GM23248 (cell line): ENCODE results near the gene CREBL2. TPM values are rescaled to one million over a fixed set of nuclear protein-coding genes. Genes with fewer than 3 reads are reported as not detected.
A peak's percentile ranks its signal among the peaks of the same experiment; 100 is the strongest.

Source experiments
- DNase-seq: peaks from one replicate; pipeline ENCODE4 v3.0.0-alpha.2; 2015
- H2AFZ ChIP-seq: fragments of 200-600 bp; sonication (generic); 2 replicates; pipeline ENCODE4 v1.6.1; 2016; ENCODE audit warnings: antibody characterized with exemption
- H3F3A ChIP-seq: fragments of 200-600 bp; sonication (generic); 2 replicates; pipeline ENCODE4 v1.6.1; 2016; ENCODE audit warnings: mild to moderate bottlenecking, antibody characterized with exemption, mixed run types; ENCODE audit not compliant: insufficient read depth
- H3K27ac ChIP-seq: fragments of 200-600 bp; sonication (generic); 2 replicates; pipeline ENCODE4 v1.5.1; 2016; ENCODE audit warnings: mild to moderate bottlenecking
- H3K27me3 ChIP-seq: fragments of 200-600 bp; sonication (generic); replicated peaks from 2 replicates; pipeline ENCODE4 v1.6.1; 2016; ENCODE audit warnings: mild to moderate bottlenecking; ENCODE audit not compliant: insufficient read depth
- H3K36me3 ChIP-seq: fragments of 200-600 bp; sonication (generic); 2 replicates; pipeline ENCODE4 v1.6.1; 2016; ENCODE audit warnings: low read depth, mild to moderate bottlenecking
- H3K4me1 ChIP-seq: fragments of 200-600 bp; sonication (generic); 2 replicates; pipeline ENCODE4 v1.6.1; 2016; ENCODE audit warnings: mild to moderate bottlenecking; ENCODE audit not compliant: insufficient read depth
- H3K4me2 ChIP-seq: fragments of 200-600 bp; sonication (generic); one replicate; pipeline ENCODE4 v1.6.1; 2016; ENCODE audit warnings: mild to moderate bottlenecking; ENCODE audit not compliant: unreplicated experiment
- H3K4me3 ChIP-seq: fragments of 200-600 bp; sonication (generic); 2 replicates; pipeline ENCODE4 v1.5.1; 2016; ENCODE audit warnings: mild to moderate bottlenecking
- H3K79me2 ChIP-seq: fragments of 200-600 bp; sonication (generic); 2 replicates; pipeline ENCODE4 v1.6.1; 2016; ENCODE audit warnings: mild to moderate bottlenecking; ENCODE audit not compliant: insufficient read depth
- H3K9ac ChIP-seq: fragments of 200-600 bp; sonication (generic); 2 replicates; pipeline ENCODE4 v1.6.1; 2016; ENCODE audit warnings: mild to moderate bottlenecking
- H3K9me2 ChIP-seq: fragments of 200-600 bp; sonication (generic); 2 replicates; pipeline ENCODE4 v1.6.1; 2016; ENCODE audit warnings: mixed run types, mild to moderate bottlenecking, moderate library complexity; ENCODE audit not compliant: insufficient read depth
- H3K9me3 ChIP-seq: fragments of 200-600 bp; sonication (generic); one replicate; pipeline ENCODE4 v1.6.1; 2017; ENCODE audit warnings: low read depth
- H4K20me1 ChIP-seq: fragments of 200-600 bp; sonication (generic); 2 replicates; pipeline ENCODE4 v1.6.0; 2016; ENCODE audit not compliant: insufficient read depth
- EZH2 ChIP-seq: fragments of 200-600 bp; sonication (generic); IDR thresholded peaks from 2 replicates; pipeline ENCODE4 v1.6.1; 2018; ENCODE audit warnings: antibody characterized with exemption, mild to moderate bottlenecking; ENCODE audit not compliant: insufficient read depth, poor library complexity, severe bottlenecking
- EZH2phosphoT487 ChIP-seq: fragments of 200-600 bp; sonication (generic); IDR thresholded peaks from 2 replicates; pipeline ENCODE4 v1.6.1; 2018; ENCODE audit warnings: antibody characterized with exemption, moderate library complexity, mild to moderate bottlenecking, low read depth; ENCODE audit not compliant: insufficient read depth
- WGBS, 2 experiments: methylation state at CpG; one replicate each; pipeline ENCODE4 v1.1.6; 2015 to 2017; ENCODE audit warnings: low lambda C conversion rate in 2 of 2, low coverage in 1 of 2; ENCODE audit errors: missing lambda C conversion rate in 2 of 2; 5-methylcytosine and 5-hydroxymethylcytosine counted together
- in situ Hi-C: fragments of 300-500 bp; cut with MboI; formaldehyde crosslinking; loops from 2 replicates; pipeline ENCODE4 v1.15.0; 2020
- polyA plus RNA-seq: library from polyadenylated mRNA; unstranded; fragments of >200 nt; fragmentation: Nextera tagmentation; extraction: Ambion mirVana; gene quantifications from 2 replicates; pipeline ENCODE4 v1.2.1, GENCODE V29; 2016
- total RNA-seq: library from RNA; depleted of rRNA; stranded (reverse); fragments of >200 nt; shearing (Covaris generic); gene quantifications from 2 replicates; pipeline ENCODE4 v1.2.3, GENCODE V29; 2014; rRNA removed

The CREBL2 gene
- total RNA-seq, result 38.4 and 41.4 TPM in 2 replicates
- 23.4 and 25.4 TPM in 2 replicates for polyA plus RNA-seq

- H3K79me2 ChIP-seq, result peaks cover 39% of the 10 kb centered on the region
- peaks cover 15% of the 10 kb centered on the region for H3F3A ChIP-seq
- no peaks in the 10 kb centered on the region for H3K27me3 ChIP-seq
- H3K9me3 ChIP-seq, result no peaks in the 10 kb centered on the region
- TF ChIP-seq EZH2phosphoT487, result no peak
- TF ChIP-seq EZH2, result no peak
- peak within 1 kb of the TSS; percentile 81 for H3K4me3 ChIP-seq
- peak within 1 kb of the TSS; percentile 91 for H2AFZ ChIP-seq
- H3K9ac ChIP-seq, result peak within 1 kb of the TSS; percentile 92
- peaks cover 25% of the 10 kb centered on the region for H3K4me1 ChIP-seq
- peak; percentile 96 for DNase-seq
- H4K20me1 ChIP-seq, result no peaks in the 10 kb centered on the region
- 1 to 2% methylated on average over 50 to 51 of the region's 51 CpGs for WGBS, 2 experiments
- no peaks in the 10 kb centered on the region for H3K36me3 ChIP-seq
- H3K9me2 ChIP-seq, result no peaks in the 10 kb centered on the region; the same call in 1 of the 2 replicates
- H3K27ac ChIP-seq, result peak within 1 kb of the TSS; percentile 96
- in situ Hi-C loops, result no loop called here
- peak within 1 kb of the TSS; percentile 84 for H3K4me2 ChIP-seq
Measured at GRCh38 chr12:12611512-12612306, at the start of gene CREBL2. CREBL2 (plus strand) TSS chr12:12611876; CDS start chr12:12612173, 297 bp downstream.

- no peaks in the 10 kb centered on the region for H3K9me3 ChIP-seq
- no peaks in the 10 kb centered on the region for H3K36me3 ChIP-seq
- peak overlapping the region; percentile 77 for H3K27ac ChIP-seq
- in situ Hi-C loops, result no loop called here
- peak overlapping the region; percentile 98 for H3K4me2 ChIP-seq
- H3K9me2 ChIP-seq, result no peaks in the 10 kb centered on the region
- H3K9ac ChIP-seq, result peak overlapping the region; percentile 90
- TF ChIP-seq EZH2phosphoT487 (no peak), EZH2 (no peak)
- H3K4me1 ChIP-seq, result peaks cover 9% of the 10 kb centered on the region; the same call in 1 of the 2 replicates
- no peaks in the 10 kb centered on the region for H3K27me3 ChIP-seq
- H2AFZ ChIP-seq, result peak overlapping the region; percentile 82
- WGBS, 2 experiments, result 1% methylated on average over 18 to 45 of the region's 45 CpGs
- peaks cover 11% of the 10 kb centered on the region for H3F3A ChIP-seq
- H3K4me3 ChIP-seq, result peak overlapping the region; percentile 86
- H4K20me1 ChIP-seq, result no peaks in the 10 kb centered on the region
- peak; percentile 69 for DNase-seq
- H3K79me2 ChIP-seq, result peaks cover 29% of the 10 kb centered on the region
Measured at GRCh38 chr12:12562016-12562483, 49.6 kb upstream of the CREBL2 start.

- Histone ChIP-seq H3K27ac (peak within 1 kb of the TSS; percentile 77), H4K20me1 (no peaks in the 10 kb centered on the region), H3K79me2 (peaks cover 29% of the 10 kb centered on the region), H3K9ac (peak within 1 kb of the TSS; percentile 90), H3F3A (peaks cover 11% of the 10 kb centered on the region), H3K4me1 (peaks cover 9% of the 10 kb centered on the region; the same call in 1 of the 2 replicates), H3K9me3 (no peaks in the 10 kb centered on the region), H2AFZ (peak within 1 kb of the TSS; percentile 90), H3K27me3 (no peaks in the 10 kb centered on the region), H3K9me2 (no peaks in the 10 kb centered on the region), H3K36me3 (no peaks in the 10 kb centered on the region), H3K4me2 (peak within 1 kb of the TSS; percentile 98), H3K4me3 (peak within 1 kb of the TSS; percentile 86)
- peak; percentile 95 for DNase-seq
- WGBS, 2 experiments, result 1 to 2% methylated on average over 27 to 50 of the region's 59 CpGs
- TF ChIP-seq EZH2phosphoT487 (no peak), EZH2 (no peak)
- in situ Hi-C loops, result no loop called here
Measured at GRCh38 chr12:12562585-12563261, 49.0 kb upstream of the CREBL2 start, which contains the start of gene DUSP16. DUSP16 (minus strand) TSS chr12:12562863; CDS start chr12:12521098, 41,765 bp downstream.

- WGBS, 2 experiments, result 39 to 44% methylated on average over 11 of the region's 11 CpGs
- Histone ChIP-seq H4K20me1 (no peaks in the 10 kb centered on the region), H2AFZ (peak overlapping the region; percentile 90), H3K9me3 (no peaks in the 10 kb centered on the region), H3K79me2 (peaks cover 25% of the 10 kb centered on the region), H3K27ac (peak overlapping the region; percentile 77), H3F3A (peaks cover 11% of the 10 kb centered on the region), H3K4me3 (peak overlapping the region; percentile 86), H3K4me1 (peaks cover 9% of the 10 kb centered on the region; the same call in 1 of the 2 replicates), H3K9me2 (no peaks in the 10 kb centered on the region), H3K36me3 (no peaks in the 10 kb centered on the region), H3K27me3 (no peaks in the 10 kb centered on the region), H3K4me2 (peak overlapping the region; percentile 70), H3K9ac (peak overlapping the region; percentile 90)
- TF ChIP-seq EZH2phosphoT487, result no peak
- TF ChIP-seq EZH2, result no peak
- peak; percentile 52 for DNase-seq
- in situ Hi-C loops, result no loop called here
Measured at GRCh38 chr12:12563290-12563928, 48.3 kb upstream of the CREBL2 start.
